K562 (cell line): ENCODE data around the gene PUS3. TPM values are rescaled to one million over a fixed set of nuclear protein-coding genes. Genes with fewer than 3 reads are reported as not detected.

Experiments
- HES1 ChIP-seq: fragments of 450-650 bp; IDR thresholded peaks from 2 replicates; pipeline ENCODE4 v1.6.1; 2016; ENCODE audit warnings: low read depth, mild to moderate bottlenecking, moderate library complexity
- KLF1 ChIP-seq: fragments of 450-650 bp; IDR thresholded peaks from 2 replicates; pipeline ENCODE4 v1.6.1; 2016; ENCODE audit warnings: missing genetic modification characterization, missing compliant biosample characterization
- ZNF274 ChIP-seq: IDR thresholded peaks from 2 replicates; pipeline ENCODE4 v1.6.1; 2011; ENCODE audit warnings: low read depth, mild to moderate bottlenecking, low read length, moderate library complexity, borderline replicate concordance
- ZNF639 ChIP-seq, 2 experiments: fragments of 200-800 bp in 1 of 2; sonication (Bioruptor generic) in 1 of 2; sonication (generic) in 1 of 2; formaldehyde crosslinking in 1 of 2; IDR thresholded peaks in 1 of 2; conservative IDR thresholded peaks in 1 of 2; 2 replicates each; pipeline versions ENCODE4 v1.5.0 to v1.6.1; 2016 to 2020; ENCODE audit warnings: missing compliant biosample characterization in 1 of 2, missing genetic modification characterization in 1 of 2, missing genetic modification reagents in 1 of 2
- ZNF76 ChIP-seq: fragments of 250-450 bp; sonication (Bioruptor Pico); IDR thresholded peaks from 2 replicates; pipeline ENCODE4 v1.4.0; 2020; ENCODE audit warnings: mild to moderate bottlenecking, moderate library complexity, borderline replicate concordance
- polyA plus RNA-seq, 8 experiments: library from polyadenylated mRNA; depleted of rRNA in 4 of 8; stranded (reverse) in 5 of 8; unstranded in 3 of 8; fragments of >200 nt; fragmentation: Nextera tagmentation in 2 of 8; fragmentation: Illumina TruSeq in 1 of 8; extraction: Ambion mirVana in 2 of 8; extraction: Trizol in 1 of 8; gene quantifications; 2 replicates each; pipeline versions ENCODE4 v1.2.1 to v1.2.3, GENCODE V29; 2011 to 2014; ENCODE audit warnings: inconsistent platforms in 1 of 8, missing spikeins in 1 of 8
- total RNA-seq, 7 experiments: library from RNA; depleted of rRNA in 6 of 7; stranded (reverse); fragments of >200 nt in 6 of 7; fragmentation: Illumina TruSeq in 2 of 7; extraction: Trizol in 2 of 7; gene quantifications; 2 replicates each; pipeline versions ENCODE4 v1.2.1 to v1.2.3, GENCODE V29; 2011 to 2021; ENCODE audit warnings: low replicate concordance in 1 of 7

The PUS3 gene
- total and polyA plus RNA-seq, 9 of the 15 experiments (the other 6 are each of a cell fraction or from before 2014, with no cell fraction given) = 16.5 to 49.2 (median 35.9) TPM

DNA sequence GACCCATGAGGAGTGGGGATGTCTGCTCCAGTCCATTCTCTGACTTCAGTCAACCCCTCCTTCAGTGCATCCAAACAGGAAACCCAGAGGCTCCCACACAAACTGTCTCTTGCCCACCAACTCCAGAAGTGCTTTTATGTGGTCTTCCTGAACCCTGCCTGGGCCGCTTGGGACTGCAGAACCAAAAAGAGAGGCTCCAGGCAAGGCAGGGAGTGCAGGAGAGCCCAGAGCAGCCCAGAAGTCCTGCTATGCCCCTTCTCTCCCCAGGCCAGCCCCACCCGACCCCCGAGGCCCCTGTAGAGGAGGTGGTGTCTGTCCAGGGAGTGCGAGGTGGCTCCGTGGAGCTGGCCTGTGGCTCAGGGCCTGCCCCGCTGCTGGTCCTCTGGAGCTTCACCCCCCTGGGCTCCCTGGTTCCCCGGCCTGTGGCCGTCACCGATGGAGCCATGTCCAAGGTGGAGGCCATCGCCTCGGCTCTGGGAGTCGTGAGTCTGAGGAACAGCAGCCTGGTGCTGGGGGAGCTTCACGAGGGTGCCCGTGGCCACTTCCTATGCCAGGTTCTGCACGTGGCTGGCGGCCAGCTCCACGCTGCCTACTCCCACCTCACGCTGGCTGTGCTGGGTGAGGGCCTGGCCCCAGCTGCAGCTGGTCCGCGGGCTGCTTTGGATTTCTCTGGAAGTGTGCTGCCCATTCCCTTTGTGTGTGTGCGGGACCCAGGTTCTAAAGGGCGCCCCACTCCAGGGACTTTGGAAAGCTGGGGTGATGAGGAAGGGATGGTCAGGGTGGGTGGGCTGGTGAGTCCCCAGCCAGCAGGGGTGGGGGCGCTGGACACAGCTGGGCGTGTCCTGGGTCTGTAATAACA, 44.6 kb upstream of the PUS3 start (continued):
- TF ChIP-seq ZNF639 (CRISPR knock-in tag; conservative IDR thresholded peaks at IDR 0.05 in 1 of 2, IDR thresholded peaks at IDR 0.05 in 1 of 2) (no peak), KLF1 (no peak), ZNF274 (no peak), ZNF76 (CRISPR knock-in tag) (no peak), HES1 (no peak)
